WTC11 (cell line): ENCODE data around the gene PLA2G2D. TPM values are rescaled to one million over a fixed set of nuclear protein-coding genes. Genes with fewer than 3 reads are reported as not detected.

Experiments
- ATAC-seq: fragments of 200-7000 bp; cut with Tn5 transposase; 2 replicates; pipeline ENCODE4 v1.10.0; 2021; ENCODE audit warnings: mild to moderate bottlenecking, moderate library complexity
- CTCF ChIA-PET: fragments of 300-600 bp; sonication (Branson Sonifier 250); formaldehyde crosslinking; loops from one replicate; lab custom pipeline; 2021; ENCODE audit warnings: antibody characterized with exemption; lab: Charles Lee
- POLR2A ChIA-PET: fragments of 350-600 bp; sonication (Branson Sonifier 250); formaldehyde crosslinking; loops from one replicate; lab custom pipeline; 2021; ENCODE audit warnings: antibody characterized with exemption; lab: Charles Lee
- DNase-seq: peaks from one replicate; pipeline ENCODE4 v3.0.0; 2021; ENCODE audit warnings: low spot score
- H3K27ac Mint-ChIP-seq: 2 replicates; pipeline ENCODE4 v1.8.0; 2021; ENCODE audit warnings: mixed read lengths
- H3K27me3 Mint-ChIP-seq: 2 replicates; pipeline ENCODE4 v1.8.0; 2021; ENCODE audit warnings: low read depth, mild to moderate bottlenecking, moderate library complexity, mixed read lengths
- H3K36me3 Mint-ChIP-seq: 2 replicates; pipeline ENCODE4 v1.8.0; 2021; ENCODE audit warnings: mixed read lengths
- H3K4me1 Mint-ChIP-seq: 2 replicates; pipeline ENCODE4 v1.8.0; 2022; ENCODE audit warnings: mixed read lengths
- H3K4me3 Mint-ChIP-seq: 2 replicates; pipeline ENCODE4 v1.8.0; 2021; ENCODE audit warnings: mild to moderate bottlenecking, moderate library complexity, mixed read lengths
- H3K9me3 Mint-ChIP-seq: 2 replicates; pipeline ENCODE4 v1.8.0; 2021; ENCODE audit warnings: mixed read lengths
- ATF1 ChIP-seq: sonication (generic); formaldehyde crosslinking; IDR thresholded peaks from 2 replicates; pipeline ENCODE4 v1.8.1; 2023; ENCODE audit warnings: mild to moderate bottlenecking, moderate library complexity, missing genetic modification reagents
- CBFB ChIP-seq: sonication (generic); formaldehyde crosslinking; IDR thresholded peaks from 2 replicates; pipeline ENCODE4 v1.8.1; 2022; ENCODE audit warnings: mild to moderate bottlenecking, low read depth, missing genetic modification reagents
- CDX4 ChIP-seq: fragments of 250-450 bp; sonication (Bioruptor Pico); IDR thresholded peaks from 2 replicates; pipeline ENCODE4 v1.9.0; 2021; ENCODE audit warnings: moderate library complexity, mild to moderate bottlenecking, inconsistent platforms, borderline replicate concordance
- E2F1 ChIP-seq: sonication (generic); formaldehyde crosslinking; IDR thresholded peaks from 2 replicates; pipeline ENCODE4 v1.8.0; 2022; ENCODE audit warnings: mild to moderate bottlenecking, missing genetic modification reagents
- E2F5 ChIP-seq: sonication (generic); formaldehyde crosslinking; IDR thresholded peaks from 2 replicates; pipeline ENCODE4 v1.8.1; 2022; ENCODE audit warnings: mild to moderate bottlenecking, moderate library complexity, missing genetic modification reagents
- EMX1 ChIP-seq: fragments of 250-450 bp; sonication (Bioruptor Pico); IDR thresholded peaks from 2 replicates; pipeline ENCODE4 v1.8.0; 2021; ENCODE audit warnings: mild to moderate bottlenecking
- ERG ChIP-seq: fragments of 250-450 bp; sonication (Bioruptor Pico); IDR thresholded peaks from 2 replicates; pipeline ENCODE4 v1.8.0; 2021; ENCODE audit warnings: mild to moderate bottlenecking
- ESRRA ChIP-seq: sonication (generic); formaldehyde crosslinking; IDR thresholded peaks from 2 replicates; pipeline ENCODE4 v1.8.1; 2022; ENCODE audit warnings: mild to moderate bottlenecking, missing genetic modification reagents, borderline replicate concordance
- FOXJ3 ChIP-seq: sonication (generic); formaldehyde crosslinking; IDR thresholded peaks from 2 replicates; pipeline ENCODE4 v1.9.0; 2021; ENCODE audit warnings: missing genetic modification reagents, mild to moderate bottlenecking, borderline replicate concordance
- FOXK1 ChIP-seq: sonication (generic); formaldehyde crosslinking; IDR thresholded peaks from 2 replicates; pipeline ENCODE4 v1.8.0; 2022; ENCODE audit warnings: mild to moderate bottlenecking, moderate library complexity, missing genetic modification reagents
- FOXP1 ChIP-seq: sonication (generic); formaldehyde crosslinking; IDR thresholded peaks from 2 replicates; pipeline ENCODE4 v1.8.0; 2022; ENCODE audit warnings: missing genetic modification reagents, mild to moderate bottlenecking, moderate library complexity, borderline replicate concordance
- FOXP4 ChIP-seq: sonication (generic); formaldehyde crosslinking; IDR thresholded peaks from 2 replicates; pipeline ENCODE4 v1.8.0; 2022; ENCODE audit warnings: mild to moderate bottlenecking, missing genetic modification reagents
- GABPB1 ChIP-seq: sonication (generic); formaldehyde crosslinking; IDR thresholded peaks from 2 replicates; pipeline ENCODE4 v1.8.1; 2023; ENCODE audit warnings: mild to moderate bottlenecking, missing genetic modification reagents
- GTF2I ChIP-seq: fragments of 250-450 bp; sonication (Bioruptor Pico); conservative IDR thresholded peaks from 2 replicates; pipeline ENCODE4 v1.4.0; 2021; ENCODE audit warnings: mild to moderate bottlenecking
- JUN ChIP-seq: sonication (generic); formaldehyde crosslinking; IDR thresholded peaks from 2 replicates; pipeline ENCODE4 v1.8.0; 2023; ENCODE audit warnings: mild to moderate bottlenecking, missing genetic modification reagents
- MXD4 ChIP-seq: fragments of 250-450 bp; sonication (Bioruptor Pico); IDR thresholded peaks from 2 replicates; pipeline ENCODE4 v1.8.0; 2021; ENCODE audit warnings: mild to moderate bottlenecking, moderate library complexity, borderline replicate concordance
- MYBL2 ChIP-seq: sonication (generic); formaldehyde crosslinking; IDR thresholded peaks from 2 replicates; pipeline ENCODE4 v1.8.1; 2023; ENCODE audit warnings: mild to moderate bottlenecking, moderate library complexity, missing genetic modification reagents
- NFATC4 ChIP-seq: fragments of 250-450 bp; sonication (Bioruptor Pico); IDR thresholded peaks from 2 replicates; pipeline ENCODE4 v1.9.0; 2021; ENCODE audit warnings: mild to moderate bottlenecking
- NFYB ChIP-seq: sonication (generic); formaldehyde crosslinking; conservative IDR thresholded peaks from 2 replicates; pipeline ENCODE4 v1.8.0; 2022; ENCODE audit warnings: low read depth, missing genetic modification reagents
- OVOL2 ChIP-seq: fragments of 250-450 bp; sonication (Bioruptor Pico); IDR thresholded peaks from 2 replicates; pipeline ENCODE4 v1.9.0; 2021; ENCODE audit warnings: mild to moderate bottlenecking, borderline replicate concordance
- PRRX2 ChIP-seq: fragments of 250-450 bp; sonication (Bioruptor Pico); IDR thresholded peaks from 2 replicates; pipeline ENCODE4 v1.8.0; 2021; ENCODE audit warnings: mild to moderate bottlenecking
- SMAD3 ChIP-seq: sonication (generic); formaldehyde crosslinking; IDR thresholded peaks from 2 replicates; pipeline ENCODE4 v1.8.0; 2022; ENCODE audit warnings: missing genetic modification reagents, mild to moderate bottlenecking, borderline replicate concordance
- SMAD4 ChIP-seq: sonication (generic); formaldehyde crosslinking; IDR thresholded peaks from 2 replicates; pipeline ENCODE4 v1.8.0; 2022; ENCODE audit warnings: mild to moderate bottlenecking, missing genetic modification reagents
- SOX15 ChIP-seq: fragments of 250-450 bp; sonication (Bioruptor Pico); IDR thresholded peaks from 2 replicates; pipeline ENCODE4 v1.9.0; 2021; ENCODE audit warnings: mild to moderate bottlenecking
- TEAD4 ChIP-seq: sonication (generic); formaldehyde crosslinking; IDR thresholded peaks from 2 replicates; pipeline ENCODE4 v1.8.0; 2022; ENCODE audit warnings: mild to moderate bottlenecking, missing genetic modification reagents
- USF2 ChIP-seq: sonication (generic); formaldehyde crosslinking; IDR thresholded peaks from 2 replicates; pipeline ENCODE4 v1.8.1; 2023; ENCODE audit warnings: mild to moderate bottlenecking, missing genetic modification reagents, moderate library complexity
- ZNF138 ChIP-seq: sonication (generic); formaldehyde crosslinking; conservative IDR thresholded peaks from 2 replicates; pipeline ENCODE4 v1.8.1; 2022; ENCODE audit warnings: mild to moderate bottlenecking, moderate library complexity, missing genetic modification reagents
- ZNF263 ChIP-seq: sonication (generic); formaldehyde crosslinking; IDR thresholded peaks from 2 replicates; pipeline ENCODE4 v1.8.1; 2022; ENCODE audit warnings: low read depth, mild to moderate bottlenecking, moderate library complexity, missing genetic modification reagents
- ZNF281 ChIP-seq: sonication (generic); formaldehyde crosslinking; IDR thresholded peaks from 2 replicates; pipeline ENCODE4 v1.8.0; 2023; ENCODE audit warnings: mild to moderate bottlenecking, missing genetic modification reagents
- ZNF671 ChIP-seq: fragments of 250-450 bp; sonication (Bioruptor Pico); IDR thresholded peaks from 2 replicates; pipeline ENCODE4 v1.8.0; 2021; ENCODE audit warnings: mild to moderate bottlenecking
- total RNA-seq: library from RNA; stranded (reverse); gene quantifications from 3 replicates; pipeline ENCODE4 v1.2.3, GENCODE V29; 2021

PLA2G2D gene
- total RNA-seq, 1 experiment from 2014 or later, result not detected

- POLR2A ChIA-PET, result no interaction called here
- Mint-ChIP-seq H3K4me3 (no peak overlapping the region), H3K27ac (no peak overlapping the region)
These were observed 11.5 kb downstream of the PLA2G2D start for GRCh38 chr1:20107796-20108195.

GRCh38 chr1:20107351-20107750 lies 12.0 kb downstream of the PLA2G2D start:
- peaks cover 6% of the 10 kb centered on the region for H3K36me3 Mint-ChIP-seq
- CTCF ChIA-PET, result no interaction called here
- no peaks in the 10 kb centered on the region; the same call in 1 of the 2 replicates for H3K27me3 Mint-ChIP-seq
- POLR2A ChIA-PET, result no interaction called here
- ATAC-seq (no peak), DNase-seq (no peak)
- H3K4me3 Mint-ChIP-seq, result no peak overlapping the region
- peaks cover 29% of the 10 kb centered on the region for H3K9me3 Mint-ChIP-seq
- no peak overlapping the region for H3K27ac Mint-ChIP-seq
- peaks cover 23% of the 10 kb centered on the region for H3K4me1 Mint-ChIP-seq
- TF ChIP-seq EMX1 (CRISPR knock-in tag), result no peak
- no peak for TF ChIP-seq E2F5 (CRISPR knock-in tag)
- TF ChIP-seq JUN (CRISPR knock-in tag), result no peak
- no peak for TF ChIP-seq FOXK1 (CRISPR knock-in tag)
- TF ChIP-seq MYBL2 (CRISPR knock-in tag), result no peak
- no peak for TF ChIP-seq ZNF281 (CRISPR knock-in tag)
- no peak for TF ChIP-seq USF2 (CRISPR knock-in tag)
- TF ChIP-seq FOXP1, result no peak
- no peak for TF ChIP-seq E2F1
- TF ChIP-seq TEAD4 (CRISPR knock-in tag), result no peak
- no peak for TF ChIP-seq FOXJ3 (CRISPR knock-in tag)
- TF ChIP-seq ESRRA, result no peak
- TF ChIP-seq MXD4 (CRISPR knock-in tag), result no peak
- no peak for TF ChIP-seq ZNF263 (CRISPR knock-in tag)
- no peak for TF ChIP-seq CDX4 (CRISPR knock-in tag)

More at GRCh38 chr1:20107796-20108195, 11.5 kb downstream of the PLA2G2D start:
- ATAC-seq, result no peak
- Mint-ChIP-seq H3K4me1 (peaks cover 23% of the 10 kb centered on the region), H3K36me3 (peaks cover 6% of the 10 kb centered on the region), H3K27me3 (no peaks in the 10 kb centered on the region; the same call in 1 of the 2 replicates), H3K9me3 (peaks cover 29% of the 10 kb centered on the region)
- CTCF ChIA-PET, result interaction anchor here (1.2 kb wide), 1 partner anchor 46 kb away, joined by 3 read pairs; no protein-coding TSS in a partner anchor
- no peak for TF ChIP-seq SMAD3 (CRISPR knock-in tag)
- no peak for TF ChIP-seq ZNF671 (CRISPR knock-in tag)
- no peak for TF ChIP-seq CBFB (CRISPR knock-in tag)
- no peak for TF ChIP-seq PRRX2 (CRISPR knock-in tag)
- no peak for TF ChIP-seq FOXP4 (CRISPR knock-in tag)
- TF ChIP-seq GABPB1, result no peak
- TF ChIP-seq ERG (CRISPR knock-in tag), result no peak
- no peak for TF ChIP-seq ZNF263 (CRISPR knock-in tag)
- TF ChIP-seq ATF1 (CRISPR knock-in tag), result no peak
- TF ChIP-seq SOX15 (CRISPR knock-in tag), result no peak
- no peak for TF ChIP-seq ZNF138 (CRISPR knock-in tag)
- TF ChIP-seq GTF2I, result no peak
- no peak for TF ChIP-seq OVOL2 (CRISPR knock-in tag)
- no peak for TF ChIP-seq SMAD4 (CRISPR knock-in tag)
- TF ChIP-seq NFYB (CRISPR knock-in tag), result no peak
- TF ChIP-seq NFATC4 (CRISPR knock-in tag), result no peak
- DNase-seq, result no peak
